HG03196 (cell line): ENCODE results near the gene PTPRD.
A peak's percentile ranks its signal among the peaks of the same experiment; 100 is the strongest.

Experiments
- ATAC-seq: cut with Tn5 transposase; IDR thresholded peaks from one replicate; pipeline ENCODE4 v1.9.1; 2021; ENCODE audit not compliant: unreplicated experiment

The PTPRD gene

DNA sequence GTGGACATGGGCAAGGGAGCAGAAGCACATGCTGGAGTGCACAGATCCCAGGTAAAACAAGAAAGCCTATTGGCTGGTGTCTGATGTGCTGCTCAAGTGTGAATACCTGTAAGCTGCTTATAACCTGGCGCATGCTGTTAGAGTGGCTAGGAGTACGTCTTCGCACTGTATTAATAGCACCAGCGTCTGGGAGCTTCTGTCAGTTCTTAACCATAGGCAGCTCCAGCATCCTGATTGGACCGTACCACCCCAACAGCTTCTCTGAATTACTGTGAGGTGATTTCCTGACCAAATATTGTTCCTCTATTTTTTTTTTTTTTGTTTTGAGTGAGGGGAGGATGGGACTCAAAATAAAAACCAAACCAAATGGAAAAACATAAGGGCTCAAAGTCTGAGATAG, 987.6 kb downstream of the PTPRD start:
- no peak for ATAC-seq

DNA sequence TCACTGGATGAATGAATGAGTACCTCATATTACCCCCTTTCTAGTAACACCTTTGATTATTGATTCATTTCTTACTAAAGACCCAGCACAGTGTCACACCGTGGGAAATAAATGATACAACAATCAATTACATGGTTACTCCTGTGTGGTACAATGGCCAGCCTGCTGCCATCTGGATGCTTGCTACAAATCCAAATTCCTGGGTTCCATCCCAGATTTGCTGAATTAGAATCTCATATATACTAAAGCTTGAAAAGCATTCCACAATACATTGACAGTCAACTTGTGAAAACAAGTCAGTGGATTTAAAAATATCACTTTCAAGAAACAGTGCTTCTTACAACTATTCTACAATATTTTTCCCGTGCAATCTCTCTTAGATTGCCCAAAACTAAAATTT, 989.3 kb downstream of the PTPRD start:
- no peak for ATAC-seq

DNA sequence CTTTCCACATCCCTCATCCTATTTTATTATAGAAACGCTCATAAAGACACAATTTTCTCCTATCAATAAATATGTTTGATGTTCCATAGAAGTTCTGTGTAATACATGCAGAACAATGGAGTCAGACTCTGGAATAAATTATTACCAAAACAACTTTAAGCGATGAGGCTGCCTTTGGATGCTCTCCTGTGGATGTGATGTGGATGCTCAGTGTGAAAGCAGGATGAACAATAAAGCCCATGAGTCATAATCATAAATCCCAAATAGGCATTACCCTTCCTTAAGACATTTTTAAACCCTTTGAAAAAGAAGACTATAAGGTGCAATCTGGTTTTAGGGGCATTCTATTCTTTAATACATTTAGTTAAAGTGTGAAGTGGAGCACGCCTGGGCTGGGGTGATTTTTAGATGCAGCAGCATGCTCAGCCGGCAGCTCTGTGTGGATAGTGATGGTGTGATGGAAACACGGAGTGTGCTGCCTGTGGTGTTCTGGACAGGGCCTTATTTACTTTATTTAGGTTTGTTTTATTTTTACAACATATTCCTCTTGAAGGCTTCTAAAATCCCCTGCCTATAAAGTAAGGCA, 991.4 kb downstream of the PTPRD start:
- ATAC-seq: no peak

DNA sequence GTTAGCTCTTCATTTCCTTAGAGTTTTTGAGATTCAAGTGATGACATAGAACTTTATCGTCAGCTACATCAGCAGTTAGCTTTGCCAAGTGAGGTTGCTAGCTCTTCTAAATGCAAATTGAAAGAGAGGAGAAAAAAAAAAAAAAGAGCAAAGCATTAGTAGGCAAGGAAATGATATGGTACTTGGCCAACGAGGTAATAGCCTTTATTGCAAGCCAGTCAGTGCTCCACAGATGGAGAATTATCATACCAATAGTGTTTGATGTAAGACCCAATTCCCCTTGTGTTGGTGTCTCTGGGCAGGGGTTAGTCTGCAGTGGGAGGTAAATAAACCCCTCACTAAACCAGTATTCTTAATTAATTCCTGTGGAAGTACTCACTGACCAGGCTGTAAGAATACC, 992.1 kb downstream of the PTPRD start:
- ATAC-seq: no peak

DNA sequence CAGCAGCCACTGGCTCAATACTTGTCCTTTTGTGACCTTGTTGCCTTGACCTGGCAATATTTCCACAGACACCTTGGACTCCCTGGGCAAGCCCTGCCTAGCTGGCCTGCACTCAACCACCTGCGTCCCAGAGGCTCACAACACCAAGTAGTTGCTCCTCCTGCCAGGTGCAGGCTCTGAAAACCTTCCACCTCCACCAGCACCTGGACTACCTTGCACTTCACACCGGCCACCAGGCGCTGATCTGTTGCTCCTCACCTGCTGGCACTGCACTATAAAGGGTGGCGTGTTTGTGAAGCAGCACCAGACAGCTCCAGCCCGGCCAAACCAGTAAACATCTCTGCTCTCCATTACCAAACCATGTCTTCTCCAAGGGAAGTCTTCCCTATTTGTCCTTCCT, 997.7 kb downstream of the PTPRD start:
- no peak for ATAC-seq

DNA sequence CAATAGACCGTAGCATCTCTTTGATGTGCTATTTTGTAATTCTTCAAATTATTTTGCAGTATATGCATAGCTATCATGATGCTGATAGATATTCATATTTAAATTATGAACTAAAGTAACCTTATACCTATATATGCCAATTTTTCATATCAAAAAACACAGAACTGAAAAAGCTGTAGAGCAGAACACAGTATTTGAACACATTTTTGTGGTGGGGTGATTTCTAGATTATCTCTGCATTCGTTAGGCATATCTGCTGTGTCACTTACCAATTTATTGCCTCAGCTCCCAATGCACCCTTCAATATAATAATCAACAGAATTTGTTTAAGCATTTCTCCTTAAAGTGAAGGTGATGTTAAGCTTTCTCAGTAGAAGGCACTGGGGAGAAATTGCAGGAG, 998.2 kb downstream of the PTPRD start:
- no peak for ATAC-seq

DNA sequence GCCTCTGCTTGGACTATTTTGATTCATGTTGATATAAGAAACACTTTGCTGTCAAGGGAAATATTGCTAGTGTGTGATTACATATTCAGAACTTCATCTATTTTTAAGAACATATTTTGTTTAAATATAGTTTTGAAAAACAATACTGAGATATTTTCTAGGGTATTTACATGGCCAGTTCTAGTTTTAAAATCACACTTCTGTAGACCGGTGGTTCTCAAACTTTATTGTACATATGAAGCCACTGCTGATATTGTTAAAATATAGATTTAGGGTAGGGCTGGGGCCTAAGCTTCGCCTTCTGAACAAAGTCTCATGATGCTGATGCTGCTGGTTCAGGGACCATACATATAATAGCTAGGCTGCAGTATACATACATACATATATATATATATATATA, 1000.0 kb downstream of the PTPRD start:
- ATAC-seq: no peak

DNA sequence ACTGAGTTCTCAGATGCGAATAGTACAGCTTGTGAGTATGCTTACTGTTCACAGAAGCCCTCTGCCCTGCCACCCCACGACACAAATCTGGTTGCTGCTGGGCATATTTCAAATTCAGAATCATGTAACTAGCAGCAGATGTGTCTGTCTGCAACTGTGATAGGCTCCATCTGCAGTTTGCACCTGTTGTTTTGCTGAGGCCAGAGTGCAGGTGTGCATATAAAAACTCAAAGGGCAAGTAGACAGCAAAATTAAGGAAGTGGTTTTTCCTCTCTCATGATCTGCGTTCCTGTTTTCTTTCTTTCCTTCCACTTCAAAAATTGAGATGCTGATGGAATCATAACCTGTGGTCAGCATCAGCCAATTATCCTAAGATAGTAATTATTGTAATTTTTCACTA, 1000.5 kb downstream of the PTPRD start:
- ATAC-seq: no peak

DNA sequence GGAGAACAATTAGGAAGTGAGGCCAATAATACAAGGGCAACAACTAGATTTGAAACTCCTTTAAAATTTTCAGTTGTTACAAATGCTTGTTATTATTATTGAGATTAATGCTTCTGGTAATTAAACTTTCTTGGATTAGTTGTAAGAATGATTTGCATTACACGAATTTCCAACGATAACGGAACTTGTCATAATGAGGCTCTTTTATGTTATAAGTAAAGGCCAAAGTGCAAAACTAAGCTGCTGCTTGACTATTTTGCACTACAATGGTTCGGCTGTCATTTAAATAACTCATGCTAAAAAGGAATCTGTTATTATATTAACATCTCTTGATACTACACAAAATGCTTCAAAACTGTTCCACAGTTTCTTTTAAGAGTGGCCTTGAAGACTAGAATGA, 1007.1 kb downstream of the PTPRD start:
- no peak for ATAC-seq

DNA sequence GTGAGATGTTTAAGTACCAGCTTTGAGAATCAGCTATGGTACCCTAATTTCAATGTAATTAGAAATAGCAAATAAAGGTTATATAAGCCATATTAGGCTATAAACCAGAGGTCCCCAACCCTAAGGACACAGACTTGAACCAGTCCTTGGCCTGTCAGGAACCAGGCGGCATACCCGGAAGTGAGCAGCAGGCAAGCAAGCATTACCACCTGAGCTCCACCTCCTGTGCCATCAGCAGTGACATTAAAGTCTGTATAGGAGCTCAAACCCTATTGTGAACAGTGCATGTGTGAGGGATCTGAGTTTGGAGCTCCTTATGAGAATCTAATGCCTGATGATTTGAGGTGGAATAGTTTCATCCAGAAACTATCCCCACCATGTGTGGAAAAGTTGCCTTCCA, 1009.5 kb downstream of the PTPRD start:
- ATAC-seq: no peak

DNA sequence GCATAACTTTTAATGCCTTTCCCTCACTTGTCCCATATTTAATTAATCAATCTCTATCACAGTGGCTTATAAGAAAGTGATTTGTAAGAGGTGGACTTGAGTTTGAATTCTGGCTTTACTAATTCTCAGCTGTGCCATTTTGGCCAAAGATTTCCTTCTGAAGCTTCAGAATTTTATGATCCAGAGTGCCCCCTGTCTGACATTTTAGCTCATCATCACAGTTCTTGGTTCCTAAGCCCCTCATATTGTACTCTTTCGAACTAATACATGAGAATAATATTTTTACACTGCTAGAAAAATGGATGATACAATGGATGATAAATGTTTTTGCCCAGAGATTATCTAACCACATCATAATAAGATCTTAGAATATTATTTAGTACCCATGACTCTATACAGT, 1014.1 kb downstream of the PTPRD start:
- no peak for ATAC-seq

DNA sequence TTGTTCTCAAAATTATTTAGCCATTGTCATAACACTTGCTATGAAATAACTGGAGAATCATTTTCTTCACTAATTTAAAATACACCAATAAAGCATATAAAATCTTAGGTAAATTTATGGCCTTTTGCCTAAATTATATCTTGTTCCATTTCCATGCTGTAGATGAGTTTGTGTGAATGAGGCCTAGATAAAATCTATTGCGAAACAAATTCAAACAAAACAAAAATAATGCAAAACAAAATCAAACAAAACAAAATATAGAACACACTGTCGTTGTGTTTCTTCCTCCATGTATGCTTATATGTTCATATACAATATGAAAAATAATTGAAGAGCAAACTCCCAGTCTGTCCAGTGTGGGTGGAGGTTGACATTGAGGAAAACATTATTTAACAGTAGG, 1020.7 kb downstream of the PTPRD start:
- ATAC-seq: no peak

DNA sequence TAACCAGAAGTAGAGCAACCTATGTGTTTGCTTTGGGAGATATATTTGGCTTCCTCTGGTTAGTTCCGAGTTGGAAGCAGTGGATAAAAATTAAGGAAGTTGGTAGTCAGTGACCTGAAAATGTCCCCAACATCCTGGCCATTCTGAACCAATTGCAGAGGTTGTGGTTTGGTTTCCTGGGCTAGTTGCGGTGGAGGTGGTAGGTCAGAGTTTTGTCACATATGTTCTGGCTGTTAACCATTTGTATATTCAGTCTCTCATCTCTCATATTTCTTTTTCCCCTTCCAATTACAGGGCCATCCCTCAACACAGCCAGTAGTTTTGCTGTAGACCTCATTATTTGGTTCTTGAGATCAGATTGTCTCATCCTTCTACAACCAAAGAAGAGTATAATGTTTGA, 1026.9 kb downstream of the PTPRD start:
- ATAC-seq: peak; percentile 76

DNA sequence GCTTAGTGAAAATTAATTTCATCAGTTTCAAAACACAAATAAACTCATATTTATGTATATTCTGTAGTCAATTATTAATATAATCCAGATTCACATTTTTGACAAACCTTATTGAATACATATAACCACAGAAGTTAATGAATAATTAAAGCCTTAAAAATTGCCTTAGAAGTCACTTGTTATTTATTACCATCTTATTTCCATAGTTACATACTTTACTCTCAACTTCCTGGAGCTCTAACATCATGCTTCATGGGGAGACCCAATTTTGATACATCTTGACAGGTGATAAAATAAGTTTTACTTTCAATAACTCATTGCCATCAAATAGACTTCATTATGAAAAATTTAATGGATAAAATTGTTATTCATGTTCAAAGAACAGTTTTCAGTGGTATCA, 1038.7 kb downstream of the PTPRD start:
- no peak for ATAC-seq

DNA sequence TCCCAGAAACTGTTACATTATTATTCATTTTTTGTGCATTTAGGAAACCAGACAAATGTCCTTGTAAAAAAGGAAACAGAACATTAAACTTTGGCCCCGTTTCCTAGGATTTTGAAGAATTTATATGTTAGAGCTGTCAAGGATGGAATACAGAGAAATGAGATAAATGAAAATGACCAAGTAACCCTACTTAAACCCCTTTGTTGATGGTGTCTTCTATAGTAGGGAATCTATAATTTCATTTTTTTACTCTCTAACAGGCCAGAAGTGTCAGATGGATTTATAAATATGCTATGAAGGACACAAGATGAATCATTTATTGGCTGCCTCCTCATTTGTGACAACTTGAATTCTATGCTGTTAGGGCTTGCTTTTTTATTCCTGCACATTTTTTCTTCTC, 1047.1 kb downstream of the PTPRD start:
- no peak for ATAC-seq

DNA sequence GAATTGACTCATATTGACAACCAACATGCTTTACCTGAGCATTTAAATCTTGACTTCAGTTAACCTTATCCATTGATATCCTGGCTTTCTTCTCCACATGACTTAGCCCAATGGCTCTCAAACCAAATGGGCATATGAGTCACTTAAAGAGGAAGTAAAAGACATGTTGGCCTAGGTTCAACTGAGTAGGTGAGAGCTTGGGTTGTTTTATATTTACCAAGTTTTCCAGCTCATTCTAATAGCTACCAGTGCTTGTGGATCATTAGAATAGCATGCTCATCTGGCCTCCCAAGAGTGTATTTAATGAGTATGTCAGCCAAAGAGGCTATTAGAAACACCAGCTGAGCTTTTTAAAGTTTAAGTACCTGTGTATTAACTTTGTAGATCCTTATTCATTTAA, 1049.0 kb downstream of the PTPRD start:
- ATAC-seq: no peak

DNA sequence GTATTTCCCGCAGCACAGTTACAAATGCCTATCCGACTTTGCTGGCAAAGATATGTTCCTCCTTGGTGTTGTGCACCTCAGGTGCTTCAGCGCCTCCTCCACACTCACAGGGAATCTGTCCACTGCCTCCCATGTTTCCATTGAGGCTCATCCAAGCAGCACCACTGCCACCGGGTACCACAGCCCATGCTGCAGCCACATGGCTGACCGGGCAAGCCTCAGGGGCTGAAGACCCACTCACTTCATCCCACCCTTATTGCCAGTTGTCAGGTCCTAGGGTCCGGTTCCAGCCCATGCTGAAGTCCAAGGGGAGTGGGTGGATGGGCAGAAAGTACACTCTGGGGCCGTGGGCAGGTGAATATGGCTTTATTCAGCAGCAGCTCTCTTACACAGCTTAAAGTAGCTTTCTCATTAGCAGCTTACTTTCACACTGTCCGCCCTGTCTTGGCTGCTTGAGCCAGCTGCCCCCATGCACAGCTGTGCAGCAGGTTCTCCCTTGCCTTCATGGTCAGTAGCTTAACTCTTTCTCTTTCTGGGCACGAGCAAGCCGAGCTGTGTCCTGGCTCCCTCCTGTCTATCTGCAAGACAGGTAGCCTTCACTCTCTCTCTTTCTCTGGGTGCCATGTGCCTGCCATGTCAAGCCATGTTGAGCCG, 1052.3 kb downstream of the PTPRD start:
- ATAC-seq: no peak

DNA sequence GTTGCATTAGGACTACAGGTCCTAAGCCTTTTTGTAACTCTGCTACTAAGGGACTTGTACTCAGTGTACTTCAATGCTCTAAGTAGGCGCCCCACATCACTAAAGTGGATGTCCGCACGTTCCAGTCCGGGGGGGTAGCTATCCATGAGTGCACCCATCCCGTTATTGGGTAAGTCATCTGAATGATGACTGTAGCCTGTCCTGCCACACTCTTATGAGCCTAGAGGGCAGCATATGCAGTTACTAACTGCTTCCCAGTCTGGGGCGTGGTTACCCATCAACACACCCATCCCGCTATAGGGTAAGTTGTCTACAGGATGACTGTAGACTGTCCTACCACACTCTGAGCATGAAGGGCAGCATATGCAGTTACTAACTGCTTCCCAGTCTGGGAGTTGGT, 1053.9 kb downstream of the PTPRD start:
- ATAC-seq: no peak

DNA sequence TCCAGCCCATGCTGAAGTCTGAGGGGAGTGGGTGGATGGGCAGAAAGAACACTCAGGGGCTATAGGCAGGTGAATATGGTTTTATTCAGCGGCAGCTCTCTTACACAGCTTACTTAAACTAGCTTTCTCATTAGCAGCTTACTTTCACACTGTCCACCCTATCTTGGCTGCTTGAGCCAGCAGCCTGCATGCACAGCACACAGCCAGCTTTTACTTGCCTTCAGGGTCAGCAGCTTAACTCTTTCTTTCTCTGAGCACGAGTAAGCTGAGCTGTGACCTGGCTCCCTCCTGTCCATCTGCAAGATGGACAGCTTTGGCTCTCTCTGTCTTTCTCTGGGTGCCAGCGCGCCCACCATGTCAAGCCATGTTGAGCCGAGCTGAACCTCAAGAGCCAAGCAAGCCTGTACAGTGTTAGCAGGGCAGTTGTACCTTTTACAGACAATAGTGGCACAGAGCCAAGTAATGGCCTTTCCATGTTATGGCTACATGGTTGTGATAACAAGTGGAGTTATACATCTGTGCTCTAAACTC, 1054.9 kb downstream of the PTPRD start:
- ATAC-seq: no peak

DNA sequence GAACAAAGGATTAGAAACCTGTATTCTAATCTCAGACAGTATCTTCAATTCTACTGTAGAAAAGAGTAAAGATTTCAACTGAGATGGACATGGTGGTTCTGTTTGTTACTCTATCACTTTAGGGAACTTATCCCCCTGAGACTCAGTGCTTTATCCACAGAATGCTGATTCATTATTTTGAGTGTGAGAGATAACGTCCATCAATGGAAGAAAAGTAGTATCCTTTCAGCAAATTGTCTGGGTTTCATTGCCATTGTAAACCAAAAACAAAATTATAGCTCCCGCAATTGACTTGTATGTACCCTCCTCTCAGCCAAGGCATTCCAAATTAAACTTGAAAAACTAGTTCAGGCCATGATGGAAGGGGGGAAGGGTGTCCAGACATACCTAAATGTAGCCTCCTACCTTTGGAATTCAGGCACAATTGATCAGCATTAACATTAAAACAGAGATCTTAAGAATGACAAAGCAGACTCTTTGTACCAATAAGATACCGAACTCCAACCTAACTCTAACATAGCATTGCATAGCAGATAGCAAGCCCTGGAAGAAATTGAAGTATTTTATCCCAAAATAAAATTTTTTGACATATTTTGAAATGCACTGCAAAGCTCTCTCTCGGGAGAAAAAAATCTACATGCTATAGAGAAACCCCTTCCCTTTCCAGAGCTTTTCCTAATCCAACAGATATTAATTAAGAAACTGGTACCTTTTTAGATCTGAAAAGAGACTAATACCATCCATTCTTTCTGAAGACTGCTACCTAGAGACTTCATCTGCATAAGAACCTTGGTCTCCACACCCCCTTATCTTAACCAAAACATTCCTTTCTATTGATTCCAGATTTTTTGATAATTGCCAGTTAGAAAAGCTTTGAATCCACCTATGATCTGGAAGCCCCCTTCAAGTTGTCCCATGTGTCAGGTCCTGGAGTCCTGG, 1055.7 kb downstream of the PTPRD start:
- ATAC-seq: no peak

DNA sequence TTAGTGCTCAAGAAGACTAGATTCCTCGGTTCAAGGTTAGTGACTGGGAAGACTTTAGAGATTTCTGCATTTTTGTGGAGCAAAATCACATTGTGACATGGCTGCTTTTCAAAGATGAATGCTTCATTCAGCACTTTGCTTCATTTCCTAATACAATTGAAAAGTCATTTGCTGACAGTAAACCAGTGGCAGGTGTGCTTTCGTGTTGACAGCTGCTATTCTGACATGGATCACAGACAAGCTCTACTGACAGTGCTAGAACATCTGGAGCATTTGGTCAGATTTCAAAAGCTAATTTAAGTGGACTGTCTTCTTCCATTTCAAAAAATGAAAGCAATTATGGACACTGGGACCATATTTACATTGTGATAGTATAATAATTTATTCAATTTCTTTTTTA, 1060.1 kb downstream of the PTPRD start:
- no peak for ATAC-seq

DNA sequence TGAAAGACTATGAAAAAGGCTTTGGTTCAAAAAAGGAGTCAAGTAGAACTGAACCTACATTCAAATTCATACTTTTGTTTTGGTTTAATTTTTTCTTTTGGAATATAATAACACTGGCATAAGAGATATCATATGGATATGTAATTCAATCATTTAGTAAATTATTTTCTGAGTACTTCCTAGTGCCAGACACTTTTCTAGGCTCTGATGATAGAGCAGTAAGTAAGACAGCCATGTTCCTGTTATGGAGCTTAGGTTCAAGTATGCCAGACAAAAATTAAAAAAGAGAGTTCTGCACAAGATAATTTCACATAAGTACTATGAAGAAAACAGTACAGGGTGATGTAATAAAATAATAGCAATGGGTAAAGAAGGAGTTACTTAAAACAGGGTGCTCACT, 1074.0 kb downstream of the PTPRD start:
- ATAC-seq: no peak
